Measurements from ENCODE around the gene MAP3K10. TPM values are rescaled to one million over a fixed set of nuclear protein-coding genes. Genes with fewer than 3 reads are reported as not detected.
A peak's percentile ranks its signal among the peaks of the same experiment; 100 is the strongest.

The MAP3K10 gene
- total and polyA plus RNA-seq, 2 of the 13 experiments (the other 11 are each of a cell fraction or from before 2014, with no cell fraction given): 3.4 to 5.0 TPM

DNA sequence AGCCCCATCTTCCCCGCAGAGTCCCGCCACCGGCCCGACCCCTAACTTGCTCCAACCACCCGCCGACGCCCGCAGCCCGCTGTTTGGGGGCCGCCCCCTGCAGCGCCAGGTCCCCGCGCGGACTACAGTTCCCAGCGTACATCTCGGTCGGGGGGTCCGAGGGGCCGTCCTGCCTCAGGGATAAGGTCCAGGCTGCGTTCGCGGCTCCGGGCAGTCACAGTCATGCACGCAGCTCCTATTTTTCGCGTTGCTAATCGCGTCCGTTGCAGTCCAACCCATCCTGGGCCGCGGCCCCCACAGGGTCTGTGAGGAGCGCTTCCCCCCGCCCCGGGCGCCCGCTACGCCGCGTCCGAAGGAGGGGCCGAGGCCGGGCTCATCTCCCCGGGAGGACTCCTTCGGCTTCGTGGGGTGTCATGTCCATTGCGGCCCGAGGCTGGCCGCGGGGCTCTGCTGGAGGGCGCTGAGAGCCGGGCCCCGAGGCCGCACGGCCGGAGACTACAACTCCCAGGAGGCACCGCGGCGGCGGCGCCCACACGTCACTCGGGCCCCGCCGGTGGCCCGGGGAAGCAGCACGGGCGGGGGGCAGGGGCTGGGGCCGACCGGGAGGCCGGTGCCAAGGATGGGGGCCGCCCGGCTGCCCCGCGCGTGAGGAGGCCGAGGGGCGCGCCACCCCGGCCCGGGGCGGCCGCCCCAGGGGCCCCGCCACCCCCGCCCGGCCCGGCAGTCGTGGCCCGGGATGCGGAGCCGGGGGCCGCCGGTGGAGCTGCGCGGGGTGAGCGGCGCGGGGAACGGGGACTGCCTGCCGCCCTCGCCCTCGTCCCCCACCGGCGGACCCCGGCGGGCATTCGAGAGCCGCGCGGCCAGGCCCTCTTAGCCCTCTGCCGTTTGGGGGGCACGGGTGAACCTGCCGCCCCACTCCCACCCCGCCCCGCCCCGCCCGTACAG lies at the start of gene MAP3K10 (continued):
- TF ChIP-seq ZNF552 (CRISPR knock-in tag; IDR thresholded peaks at IDR 0.05; ENCODE audit: borderline replicate concordance) (no peak; the same call in 1 of the 2 replicates), KAT8 (CRISPR knock-in tag; IDR thresholded peaks at IDR 0.05) (peak; percentile 26; the same call in 1 of the 2 replicates), ZNF335 (CRISPR knock-in tag; IDR thresholded peaks at IDR 0.05) (peak; percentile 94), ZNF598 (CRISPR knock-in tag; IDR thresholded peaks at IDR 0.05; ENCODE audit: borderline replicate concordance) (no peak), GTF2F1 (IDR thresholded peaks at IDR 0.05; ENCODE audit: low read length) (no peak), DNMT1 (CRISPR knock-in tag; IDR thresholded peaks at IDR 0.05) (no peak), ZNF569 (CRISPR knock-in tag; IDR thresholded peaks at IDR 0.05; ENCODE audit: borderline replicate concordance) (no peak), ZNF724P (CRISPR knock-in tag; IDR thresholded peaks at IDR 0.05; ENCODE audit: borderline replicate concordance) (no peak; the same call in 1 of the 2 replicates), ZSCAN9 (CRISPR knock-in tag; IDR thresholded peaks at IDR 0.05; ENCODE audit: borderline replicate concordance) (peak; percentile 44; the same call in 1 of the 2 replicates), ZMAT3 (CRISPR knock-in tag; conservative IDR thresholded peaks at IDR 0.05) (0 out of 2 replicates have a peak, but pooled peaks have one; percentile 59), TOPORS (CRISPR knock-in tag; IDR thresholded peaks at IDR 0.05) (no peak), BRD4 (CRISPR knock-in tag; IDR thresholded peaks at IDR 0.05) (0 out of 2 replicates have a peak, but pooled peaks have one; percentile 26), ZNF260 (CRISPR knock-in tag; IDR thresholded peaks at IDR 0.05; ENCODE audit: borderline replicate concordance, low read depth) (no peak), LCORL (IDR thresholded peaks at IDR 0.05) (no peak), LCORL (CRISPR knock-in tag; IDR thresholded peaks at IDR 0.05) (peak; percentile 84), ZNF615 (CRISPR knock-in tag; IDR thresholded peaks at IDR 0.05; ENCODE audit: borderline replicate concordance) (no peak), ZNF326 (CRISPR knock-in tag; IDR thresholded peaks at IDR 0.05; ENCODE audit: borderline replicate concordance) (no peak), THAP11 (CRISPR knock-in tag; IDR thresholded peaks at IDR 0.05) (peak; percentile 96), SUZ12 (IDR thresholded peaks at IDR 0.05; ENCODE audit: low read depth, low read length) (peak; percentile 49), HNRNPL (IDR thresholded peaks at IDR 0.05; ENCODE audit: low read depth, low read length) (no peak), ZNF230 (CRISPR knock-in tag; IDR thresholded peaks at IDR 0.05) (peak; percentile 40; the same call in 1 of the 2 replicates), RAD51 (IDR thresholded peaks at IDR 0.05; ENCODE audit: borderline replicate concordance) (no peak), ZNF558 (CRISPR knock-in tag; IDR thresholded peaks at IDR 0.05; ENCODE audit: borderline replicate concordance) (no peak)
- TF ChIP-seq, protein P1, sequence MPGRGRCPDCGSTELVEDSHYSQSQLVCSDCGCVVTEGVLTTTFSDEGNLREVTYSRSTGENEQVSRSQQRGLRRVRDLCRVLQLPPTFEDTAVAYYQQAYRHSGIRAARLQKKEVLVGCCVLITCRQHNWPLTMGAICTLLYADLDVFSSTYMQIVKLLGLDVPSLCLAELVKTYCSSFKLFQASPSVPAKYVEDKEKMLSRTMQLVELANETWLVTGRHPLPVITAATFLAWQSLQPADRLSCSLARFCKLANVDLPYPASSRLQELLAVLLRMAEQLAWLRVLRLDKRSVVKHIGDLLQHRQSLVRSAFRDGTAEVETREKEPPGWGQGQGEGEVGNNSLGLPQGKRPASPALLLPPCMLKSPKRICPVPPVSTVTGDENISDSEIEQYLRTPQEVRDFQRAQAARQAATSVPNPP (CRISPR knock-in tag; IDR thresholded peaks at IDR 0.05): no peak
- TF ChIP-seq, protein P2, sequence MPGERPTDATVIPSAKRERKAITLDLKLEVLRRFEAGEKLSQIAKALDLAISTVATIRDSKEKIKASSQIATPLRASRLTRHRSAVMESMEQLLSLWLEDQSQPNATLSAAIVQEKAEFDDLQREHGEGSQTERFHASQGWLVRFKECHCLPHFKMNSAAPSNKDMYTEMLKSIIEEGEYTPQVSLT (CRISPR knock-in tag; IDR thresholded peaks at IDR 0.05; ENCODE audit: borderline replicate concordance, low read depth): no peak
- TF ChIP-seq, protein P3, sequence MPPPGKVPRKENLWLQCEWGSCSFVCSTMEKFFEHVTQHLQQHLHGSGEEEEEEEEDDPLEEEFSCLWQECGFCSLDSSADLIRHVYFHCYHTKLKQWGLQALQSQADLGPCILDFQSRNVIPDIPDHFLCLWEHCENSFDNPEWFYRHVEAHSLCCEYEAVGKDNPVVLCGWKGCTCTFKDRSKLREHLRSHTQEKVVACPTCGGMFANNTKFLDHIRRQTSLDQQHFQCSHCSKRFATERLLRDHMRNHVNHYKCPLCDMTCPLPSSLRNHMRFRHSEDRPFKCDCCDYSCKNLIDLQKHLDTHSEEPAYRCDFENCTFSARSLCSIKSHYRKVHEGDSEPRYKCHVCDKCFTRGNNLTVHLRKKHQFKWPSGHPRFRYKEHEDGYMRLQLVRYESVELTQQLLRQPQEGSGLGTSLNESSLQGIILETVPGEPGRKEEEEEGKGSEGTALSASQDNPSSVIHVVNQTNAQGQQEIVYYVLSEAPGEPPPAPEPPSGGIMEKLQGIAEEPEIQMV (CRISPR knock-in tag; IDR thresholded peaks at IDR 0.05; ENCODE audit: low read depth): no peak
- TF ChIP-seq, protein P4, sequence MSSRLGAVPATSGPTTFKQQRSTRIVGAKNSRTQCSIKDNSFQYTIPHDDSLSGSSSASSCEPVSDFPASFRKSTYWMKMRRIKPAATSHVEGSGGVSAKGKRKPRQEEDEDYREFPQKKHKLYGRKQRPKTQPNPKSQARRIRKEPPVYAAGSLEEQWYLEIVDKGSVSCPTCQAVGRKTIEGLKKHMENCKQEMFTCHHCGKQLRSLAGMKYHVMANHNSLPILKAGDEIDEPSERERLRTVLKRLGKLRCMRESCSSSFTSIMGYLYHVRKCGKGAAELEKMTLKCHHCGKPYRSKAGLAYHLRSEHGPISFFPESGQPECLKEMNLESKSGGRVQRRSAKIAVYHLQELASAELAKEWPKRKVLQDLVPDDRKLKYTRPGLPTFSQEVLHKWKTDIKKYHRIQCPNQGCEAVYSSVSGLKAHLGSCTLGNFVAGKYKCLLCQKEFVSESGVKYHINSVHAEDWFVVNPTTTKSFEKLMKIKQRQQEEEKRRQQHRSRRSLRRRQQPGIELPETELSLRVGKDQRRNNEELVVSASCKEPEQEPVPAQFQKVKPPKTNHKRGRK (CRISPR knock-in tag; IDR thresholded peaks at IDR 0.05): no peak

Data from HepG2 (cell line).